Stimulated activated CD8-positive, alpha-beta memory T cell treated with anti-CD3 and anti-CD28 coated beads, Interleukin-7, amount 100 ng/mL, for 24 hours (primary cell): ENCODE measurements around the gene TBL1XR1.
"Not testable (repeated sequence)": the region's sequence is repeated elsewhere in the genome, so short reads cannot be mapped to it uniquely, and the experiment has no call there.

Source experiments
- DNase-seq: peaks from one replicate; pipeline ENCODE4 v3.0.0-alpha.2; 2020; ENCODE audit warnings: low read depth

TBL1XR1 gene

GRCh38 chr3:177208223-177208622 is 10.9 kb upstream of the TBL1XR1 start:
- DNase-seq = no peak

DNA sequence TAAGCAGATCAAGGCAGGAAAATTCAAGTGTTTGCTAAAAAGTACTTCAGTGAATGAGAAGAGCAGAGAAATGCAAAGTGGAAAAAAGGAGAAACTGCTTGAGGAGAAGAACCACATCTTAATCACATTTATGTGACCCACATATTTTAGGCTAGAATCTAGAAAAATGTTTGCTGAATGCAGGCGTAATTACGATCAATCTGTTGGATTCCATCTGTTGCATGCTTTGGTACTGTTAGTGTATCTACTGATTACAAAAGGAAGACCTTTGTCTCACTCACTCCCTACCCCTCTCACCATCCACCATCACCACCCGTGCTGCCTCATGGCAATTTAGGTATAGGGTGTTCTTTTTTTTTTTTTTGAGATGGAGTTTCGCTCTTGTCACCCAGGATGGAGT is 9.7 kb upstream of the TBL1XR1 start:
- no peak for DNase-seq

DNA sequence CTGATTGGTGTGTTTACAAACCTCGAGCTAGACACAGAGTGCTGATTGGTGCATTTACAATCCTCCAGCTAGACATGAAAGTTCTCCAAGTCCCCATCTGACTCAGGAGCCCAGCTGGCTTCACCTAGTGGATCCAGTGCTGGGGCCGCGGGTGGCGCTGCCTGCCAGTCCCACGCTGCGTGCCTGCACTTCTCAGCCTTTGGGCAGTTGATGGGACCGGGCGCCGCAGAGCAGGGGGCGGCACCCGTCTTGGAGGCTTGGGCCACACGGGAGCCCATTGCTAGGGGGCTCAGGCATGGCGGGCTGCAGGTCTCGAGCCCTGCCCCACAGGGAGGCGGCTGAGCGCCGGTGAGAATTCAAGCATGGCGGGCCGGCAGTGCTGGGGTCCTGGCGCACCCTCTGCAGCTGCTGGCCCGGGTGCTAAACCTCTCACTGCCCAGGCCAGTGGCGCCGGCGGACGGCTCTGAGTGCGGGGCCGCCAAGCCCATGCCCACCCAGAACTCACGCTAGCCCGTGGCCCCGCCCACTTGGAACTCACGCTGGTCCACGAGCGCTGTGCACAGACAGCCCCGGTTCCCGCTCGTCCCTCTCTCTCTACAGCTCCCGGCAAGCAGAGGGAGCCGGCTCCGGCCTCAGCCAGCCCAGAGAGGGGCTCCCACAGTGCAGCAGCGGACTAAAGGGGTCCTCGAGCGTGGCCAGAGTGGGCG is 6.6 kb upstream of the TBL1XR1 start:
- DNase-seq = no peak

DNA sequence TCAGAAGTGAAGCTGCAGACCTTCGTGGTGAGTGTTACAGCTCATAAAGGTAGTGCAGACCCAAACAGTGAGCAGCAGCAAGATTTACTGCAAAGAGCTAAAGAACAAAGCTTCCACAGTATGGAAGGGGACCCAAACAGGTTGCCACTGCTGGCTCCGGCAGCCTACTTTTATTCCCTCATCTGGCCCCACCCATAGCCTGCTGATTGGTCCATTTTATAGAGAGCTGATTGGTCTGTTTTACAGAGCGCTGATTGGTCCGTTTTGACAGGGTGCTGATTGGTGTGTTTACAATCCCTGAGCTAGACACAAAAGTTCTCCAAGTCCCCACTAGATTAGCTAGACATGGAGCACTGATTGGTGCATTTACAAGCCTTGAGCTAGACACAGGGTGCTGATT is 5.7 kb upstream of the TBL1XR1 start:
- not testable (repeated sequence) for DNase-seq

GRCh38 chr3:177201700-177202397 is 4.6 kb upstream of the TBL1XR1 start:
- no peak for DNase-seq

DNA sequence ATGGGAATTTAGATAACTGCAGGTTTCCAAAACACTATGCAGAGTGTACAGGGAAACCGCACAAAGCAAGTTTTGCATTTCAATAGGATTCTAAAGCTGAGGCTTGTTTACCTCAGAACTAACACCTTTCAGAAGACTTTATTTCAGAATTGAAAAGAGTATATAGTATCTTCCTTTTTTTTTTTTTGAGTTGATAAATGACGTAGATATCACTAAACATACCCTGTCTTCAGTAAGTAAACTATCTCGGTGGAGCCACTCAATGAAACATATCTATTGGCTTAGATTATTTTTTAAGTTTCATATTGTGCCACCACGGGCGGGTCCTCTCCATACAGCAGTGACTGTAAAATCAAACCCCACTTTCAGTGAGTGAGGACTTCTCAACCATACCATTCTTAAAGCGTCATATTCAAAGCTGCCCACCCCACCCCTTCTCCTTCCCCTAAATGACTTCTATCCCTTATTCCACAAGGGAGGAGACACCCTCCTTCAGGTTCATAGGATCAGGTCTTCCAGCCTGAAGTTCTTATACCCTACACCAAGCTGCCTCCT is 2.0 kb upstream of the TBL1XR1 start:
- DNase-seq = no peak

- peak; percentile 22 for DNase-seq
Measured at GRCh38 chr3:177197727-177198460, 612 bp upstream of the TBL1XR1 start.

GRCh38 chr3:177196456-177197040 is 734 bp downstream of the TBL1XR1 start:
- DNase-seq = peak; percentile 44

DNA sequence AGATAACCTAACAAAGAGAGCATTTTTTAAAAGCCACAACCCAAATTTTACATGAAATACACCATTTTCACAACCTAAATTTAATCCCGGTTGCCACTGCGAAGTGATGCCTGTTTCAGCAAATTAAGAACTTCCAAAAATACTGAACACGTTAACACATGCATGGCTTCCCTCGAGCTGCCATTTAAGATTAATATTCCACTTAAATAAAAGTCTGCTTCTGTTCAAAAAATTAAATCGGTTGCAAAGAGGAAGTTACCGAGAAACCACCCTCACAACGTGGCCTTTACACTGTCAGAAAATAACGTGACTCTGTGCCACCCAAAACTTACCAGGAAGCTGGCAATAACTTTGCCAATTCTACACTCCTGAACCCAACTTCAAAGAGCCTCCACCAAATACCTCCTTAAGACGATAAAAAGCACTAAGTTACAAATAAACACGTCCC is 1.2 kb downstream of the TBL1XR1 start:
- no peak for DNase-seq

GRCh38 chr3:177195242-177195991 is 1.9 kb downstream of the TBL1XR1 start:
- DNase-seq = no peak

- DNase-seq = no peak
Measured at GRCh38 chr3:177194299-177194698, 3.0 kb downstream of the TBL1XR1 start.

GRCh38 chr3:177193688-177194268 is 3.5 kb downstream of the TBL1XR1 start:
- no peak for DNase-seq

DNA sequence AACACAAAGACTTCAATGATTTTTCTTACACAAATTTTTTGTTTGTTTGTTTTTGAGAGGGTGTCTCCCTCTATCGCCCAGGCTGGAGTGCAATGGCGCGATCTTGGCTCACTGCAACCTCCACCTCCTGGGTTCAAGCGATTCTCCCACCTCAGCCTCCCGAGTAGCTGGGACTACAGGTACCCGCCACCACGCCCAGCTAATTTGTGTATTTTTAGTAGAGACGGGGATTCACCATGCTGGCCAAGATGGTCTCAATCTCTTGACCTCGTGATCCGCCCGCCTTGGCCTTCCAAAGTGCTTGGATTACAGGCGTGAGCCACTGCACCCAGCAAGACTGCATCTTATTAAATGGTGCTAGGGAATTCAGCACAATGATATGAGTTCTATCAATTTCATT is 4.0 kb downstream of the TBL1XR1 start:
- DNase-seq = not testable (repeated sequence)

GRCh38 chr3:177190756-177191681 is 6.3 kb downstream of the TBL1XR1 start:
- no peak for DNase-seq

- DNase-seq = not testable (repeated sequence)
Measured at GRCh38 chr3:177190184-177190583, 7.1 kb downstream of the TBL1XR1 start.

DNA sequence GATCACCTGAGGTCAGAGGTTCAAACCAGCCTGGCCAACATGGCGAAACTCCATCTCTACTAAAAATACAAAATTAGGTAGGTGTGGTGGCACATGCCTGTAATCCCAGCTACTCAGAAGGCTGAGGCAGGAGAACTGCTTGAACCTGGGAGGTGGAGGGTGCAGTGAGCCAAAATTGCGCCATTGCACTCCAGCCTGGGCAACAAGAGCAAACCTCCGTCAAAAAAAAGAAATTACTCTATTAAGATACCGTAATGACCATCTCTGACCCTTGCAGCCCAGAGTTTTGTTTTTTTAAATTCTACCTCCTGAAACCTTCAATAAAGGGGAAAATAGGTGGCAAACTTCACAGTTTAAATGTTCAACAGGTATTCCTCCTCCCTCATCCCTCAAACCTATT is 9.0 kb downstream of the TBL1XR1 start:
- not testable (repeated sequence) for DNase-seq

DNA sequence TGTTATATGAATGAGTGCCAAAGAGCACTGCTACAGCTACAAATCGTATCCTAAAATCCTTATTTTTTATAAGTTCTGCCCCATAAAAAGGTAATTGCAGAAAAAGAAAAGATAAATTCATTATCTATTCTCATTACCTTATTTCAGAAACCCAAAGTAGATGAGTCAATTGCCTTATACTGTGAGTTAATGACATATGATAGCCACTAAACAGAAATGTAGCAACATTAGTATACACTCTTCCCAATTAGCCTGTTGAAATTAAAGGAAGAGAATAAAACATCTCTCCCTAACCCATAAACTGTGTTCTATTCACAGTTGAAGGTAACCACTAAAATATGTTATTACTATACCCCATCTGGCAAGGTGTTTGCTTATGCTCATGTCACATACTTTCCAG is 11.0 kb downstream of the TBL1XR1 start:
- no peak for DNase-seq

GRCh38 chr3:177185035-177185574 is 12.2 kb downstream of the TBL1XR1 start:
- DNase-seq = no peak

GRCh38 chr3:177184602-177185001 is 12.7 kb downstream of the TBL1XR1 start:
- not testable (repeated sequence) for DNase-seq

GRCh38 chr3:177182352-177182751 is 14.9 kb downstream of the TBL1XR1 start:
- no peak for DNase-seq
